IPS-18a (cell line): ENCODE results near the gene PISD.

ENCODE experiments used
- H3K27ac ChIP-seq: one replicate; pipeline ENCODE4 v1.5.1; 2013; ENCODE audit warnings: low read length
- H3K27me3 ChIP-seq: one replicate; pipeline ENCODE4 v1.6.1; 2013; ENCODE audit warnings: mild to moderate bottlenecking, low read length; ENCODE audit not compliant: control insufficient read depth, insufficient read depth
- H3K36me3 ChIP-seq: one replicate; pipeline ENCODE4 v1.6.1; 2013; ENCODE audit warnings: low read depth, low read length; ENCODE audit not compliant: control insufficient read depth
- H3K4me1 ChIP-seq: one replicate; pipeline ENCODE4 v1.6.1; 2013; ENCODE audit warnings: low read depth, low read length; ENCODE audit not compliant: control insufficient read depth
- H3K4me3 ChIP-seq: one replicate; pipeline ENCODE4 v1.5.1; 2013; ENCODE audit warnings: low read length
- H3K9ac ChIP-seq: one replicate; pipeline ENCODE4 v1.6.1; 2013; ENCODE audit warnings: mild to moderate bottlenecking, low read length, moderate library complexity
- H3K9me3 ChIP-seq: one replicate; pipeline ENCODE4 v1.6.1; 2013; ENCODE audit warnings: low read depth, low read length; ENCODE audit not compliant: control insufficient read depth

PISD gene

GRCh38 chr22:31630331-31631329 lies 31.4 kb downstream of the PISD start:
- H3K9me3 ChIP-seq: no peaks in the 10 kb centered on the region
- H3K4me1 ChIP-seq: peaks cover 10% of the 10 kb centered on the region
- peak overlapping the region; percentile 38 for H3K9ac ChIP-seq
- no peaks in the 10 kb centered on the region for H3K27me3 ChIP-seq
- no peak overlapping the region for H3K27ac ChIP-seq
- peaks cover 2% of the 10 kb centered on the region for H3K36me3 ChIP-seq
- peak overlapping the region; percentile 60 for H3K4me3 ChIP-seq

DNA sequence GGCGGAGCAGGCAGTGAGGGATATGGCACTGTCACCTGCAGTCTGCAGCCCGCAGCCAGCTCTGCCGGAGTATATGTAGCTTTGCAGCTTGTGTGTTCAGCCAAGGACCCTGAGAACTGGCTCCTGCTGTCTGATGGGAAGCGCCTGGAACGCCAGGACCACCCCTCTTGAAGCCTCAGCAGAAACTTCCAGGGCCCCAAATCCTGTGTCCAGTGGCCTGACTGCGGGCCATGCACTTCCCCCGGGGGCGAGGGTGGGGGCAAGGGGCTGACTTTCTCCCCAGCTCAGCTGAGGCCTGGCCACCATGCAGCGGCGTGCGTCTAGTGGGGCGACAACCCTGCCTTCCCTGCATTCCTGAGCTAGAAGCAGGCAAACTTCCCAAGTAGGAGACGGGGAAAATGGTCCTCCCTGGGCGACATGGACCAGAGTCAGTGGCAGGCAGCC lies 32.3 kb downstream of the PISD start:
- Histone ChIP-seq H3K4me1 (peaks cover 19% of the 10 kb centered on the region), H3K9ac (peak overlapping the region; percentile 38), H3K4me3 (peak overlapping the region; percentile 60), H3K27ac (no peak overlapping the region), H3K36me3 (peaks cover 2% of the 10 kb centered on the region), H3K27me3 (no peaks in the 10 kb centered on the region), H3K9me3 (no peaks in the 10 kb centered on the region)

GRCh38 chr22:31628969-31629708 lies 32.9 kb downstream of the PISD start:
- Histone ChIP-seq H3K4me1 (peaks cover 23% of the 10 kb centered on the region), H3K27me3 (no peaks in the 10 kb centered on the region), H3K4me3 (no peak overlapping the region), H3K36me3 (peaks cover 2% of the 10 kb centered on the region), H3K9me3 (no peaks in the 10 kb centered on the region), H3K9ac (no peak overlapping the region), H3K27ac (no peak overlapping the region)

- Histone ChIP-seq H3K9ac (no peak overlapping the region), H3K27me3 (no peaks in the 10 kb centered on the region), H3K9me3 (no peaks in the 10 kb centered on the region), H3K27ac (no peak overlapping the region), H3K36me3 (peaks cover 2% of the 10 kb centered on the region), H3K4me1 (peaks cover 23% of the 10 kb centered on the region), H3K4me3 (no peak overlapping the region)
These were observed 33.7 kb downstream of the PISD start for GRCh38 chr22:31628362-31628761.

DNA sequence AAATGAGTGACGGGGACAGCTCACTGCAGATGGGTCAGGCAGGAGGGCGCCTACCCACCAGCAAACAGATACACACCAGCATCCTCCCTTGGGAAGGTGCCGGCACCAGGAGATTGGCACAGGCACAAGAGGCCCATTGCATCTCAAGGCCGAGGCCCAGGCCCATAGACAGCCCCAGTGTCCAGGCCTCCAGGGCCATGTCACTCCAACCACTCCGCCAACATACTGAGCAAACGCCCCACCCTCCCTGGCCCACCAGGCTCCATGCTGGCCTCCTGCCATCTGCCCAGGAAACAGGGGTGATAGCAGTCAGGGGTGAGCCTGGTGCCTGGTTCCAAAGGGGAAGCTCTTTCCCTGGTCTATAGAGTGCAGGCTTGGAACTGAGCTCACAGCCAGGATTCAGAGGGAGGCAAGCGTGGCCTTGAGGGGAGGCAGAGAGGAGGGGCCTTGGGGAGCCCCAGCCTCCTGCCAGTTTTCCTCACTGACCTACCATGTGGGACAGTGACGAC lies 34.7 kb downstream of the PISD start:
- Histone ChIP-seq H3K36me3 (peaks cover 2% of the 10 kb centered on the region), H3K9me3 (no peaks in the 10 kb centered on the region), H3K4me3 (no peak overlapping the region), H3K9ac (no peak overlapping the region), H3K27ac (no peak overlapping the region), H3K4me1 (peaks cover 23% of the 10 kb centered on the region), H3K27me3 (no peaks in the 10 kb centered on the region)

GRCh38 chr22:31626427-31627150 lies 35.4 kb downstream of the PISD start:
- Histone ChIP-seq H3K4me1 (peaks cover 23% of the 10 kb centered on the region), H3K27ac (no peak overlapping the region), H3K36me3 (peaks cover 2% of the 10 kb centered on the region), H3K4me3 (no peak overlapping the region), H3K9me3 (no peaks in the 10 kb centered on the region), H3K27me3 (no peaks in the 10 kb centered on the region), H3K9ac (no peak overlapping the region)

GRCh38 chr22:31625661-31626426 lies 36.2 kb downstream of the PISD start:
- H3K4me1 ChIP-seq: peaks cover 23% of the 10 kb centered on the region
- no peak overlapping the region for H3K9ac ChIP-seq
- no peaks in the 10 kb centered on the region for H3K27me3 ChIP-seq
- H3K9me3 ChIP-seq: no peaks in the 10 kb centered on the region
- H3K36me3 ChIP-seq: peaks cover 6% of the 10 kb centered on the region
- H3K4me3 ChIP-seq: peak overlapping the region; percentile 29
- H3K27ac ChIP-seq: no peak overlapping the region

- H3K36me3 ChIP-seq: peaks cover 6% of the 10 kb centered on the region
- peak overlapping the region; percentile 29 for H3K4me3 ChIP-seq
- no peak overlapping the region for H3K27ac ChIP-seq
- peaks cover 23% of the 10 kb centered on the region for H3K4me1 ChIP-seq
- H3K9me3 ChIP-seq: no peaks in the 10 kb centered on the region
- H3K9ac ChIP-seq: no peak overlapping the region
- no peaks in the 10 kb centered on the region for H3K27me3 ChIP-seq
These were observed 36.8 kb downstream of the PISD start for GRCh38 chr22:31625257-31625640.

GRCh38 chr22:31623592-31624304 lies 38.3 kb downstream of the PISD start:
- no peak overlapping the region for H3K27ac ChIP-seq
- peaks cover 17% of the 10 kb centered on the region for H3K36me3 ChIP-seq
- no peaks in the 10 kb centered on the region for H3K27me3 ChIP-seq
- H3K9ac ChIP-seq: no peak overlapping the region
- H3K4me3 ChIP-seq: no peak overlapping the region
- H3K9me3 ChIP-seq: no peaks in the 10 kb centered on the region
- H3K4me1 ChIP-seq: peaks cover 23% of the 10 kb centered on the region

DNA sequence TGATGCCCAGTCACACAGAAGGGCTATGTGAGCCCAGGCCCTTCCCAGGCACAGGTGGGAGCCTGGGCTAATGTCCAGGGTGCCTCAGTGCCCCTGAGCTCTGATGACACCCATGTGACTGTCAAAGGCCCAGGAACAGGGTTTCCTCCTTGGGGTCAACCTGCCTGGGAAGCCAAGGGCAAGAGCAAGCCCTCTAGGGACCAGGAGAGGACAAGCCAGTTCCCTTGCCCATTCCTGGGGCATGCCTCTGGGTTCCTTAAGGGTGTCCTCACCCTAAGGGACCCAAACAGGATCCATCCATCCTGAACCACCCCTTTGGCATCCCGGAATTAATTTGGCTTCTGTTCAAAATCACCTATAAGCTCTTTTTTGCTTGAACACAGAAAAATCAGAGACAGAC lies 39.0 kb downstream of the PISD start:
- H3K36me3 ChIP-seq: peaks cover 17% of the 10 kb centered on the region
- H3K9me3 ChIP-seq: no peaks in the 10 kb centered on the region
- no peak overlapping the region for H3K4me3 ChIP-seq
- no peak overlapping the region for H3K27ac ChIP-seq
- peaks cover 23% of the 10 kb centered on the region for H3K4me1 ChIP-seq
- H3K27me3 ChIP-seq: no peaks in the 10 kb centered on the region
- no peak overlapping the region for H3K9ac ChIP-seq
